Non-pigmented ciliary epithelial cell (primary cell): ENCODE data around the gene BHLHE23.
"Not testable (repeated sequence)": the region's sequence is repeated elsewhere in the genome, so short reads cannot be mapped to it uniquely, and the experiment has no call there.

Source experiments
- DNase-seq: peaks from one replicate; pipeline ENCODE4 v3.0.0-alpha.2; 2010; ENCODE audit warnings: low read depth

BHLHE23 gene

GRCh38 chr20:62960446-62961309, 46.1 kb downstream of the BHLHE23 start:
- DNase-seq: not testable (repeated sequence)

GRCh38 chr20:62959998-62960436, 46.7 kb downstream of the BHLHE23 start:
- DNase-seq: no peak

- DNase-seq: no peak
Measured at GRCh38 chr20:62959101-62959971, 47.4 kb downstream of the BHLHE23 start.

DNA sequence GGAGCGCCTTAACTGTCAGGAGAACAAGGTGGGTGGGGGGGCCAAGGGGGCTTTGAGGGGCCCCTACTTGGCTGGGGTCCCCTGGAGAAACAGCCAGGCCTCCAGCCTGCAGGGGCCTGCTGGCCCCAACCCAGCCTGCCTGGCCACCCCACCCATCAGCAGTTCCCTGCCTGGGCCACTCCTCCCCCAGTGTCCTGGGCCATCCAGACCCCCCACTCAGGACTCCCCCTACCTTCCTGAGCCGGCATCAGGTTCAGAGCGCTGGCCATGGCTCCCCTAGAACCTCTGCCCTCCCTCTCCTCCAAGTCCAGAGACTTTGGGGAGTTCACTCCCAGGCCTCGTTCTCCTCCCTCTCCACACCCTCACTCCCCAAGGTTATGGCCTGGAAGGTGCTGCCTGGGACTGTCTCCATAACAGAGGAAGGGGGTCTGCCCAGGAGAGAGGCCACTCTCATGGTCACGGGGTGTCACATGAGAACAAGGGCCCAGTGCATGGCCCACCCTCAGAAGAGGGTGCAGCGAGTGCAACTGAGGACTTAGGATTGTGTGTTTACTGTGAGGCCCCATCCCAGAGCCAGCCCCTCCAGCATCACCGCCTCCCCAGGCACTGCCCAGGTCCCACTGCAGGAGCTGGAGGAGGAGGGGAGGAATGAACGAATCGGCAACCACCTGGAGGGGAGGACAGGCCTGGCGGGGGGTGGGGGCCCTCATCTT, 48.2 kb downstream of the BHLHE23 start:
- no peak for DNase-seq

DNA sequence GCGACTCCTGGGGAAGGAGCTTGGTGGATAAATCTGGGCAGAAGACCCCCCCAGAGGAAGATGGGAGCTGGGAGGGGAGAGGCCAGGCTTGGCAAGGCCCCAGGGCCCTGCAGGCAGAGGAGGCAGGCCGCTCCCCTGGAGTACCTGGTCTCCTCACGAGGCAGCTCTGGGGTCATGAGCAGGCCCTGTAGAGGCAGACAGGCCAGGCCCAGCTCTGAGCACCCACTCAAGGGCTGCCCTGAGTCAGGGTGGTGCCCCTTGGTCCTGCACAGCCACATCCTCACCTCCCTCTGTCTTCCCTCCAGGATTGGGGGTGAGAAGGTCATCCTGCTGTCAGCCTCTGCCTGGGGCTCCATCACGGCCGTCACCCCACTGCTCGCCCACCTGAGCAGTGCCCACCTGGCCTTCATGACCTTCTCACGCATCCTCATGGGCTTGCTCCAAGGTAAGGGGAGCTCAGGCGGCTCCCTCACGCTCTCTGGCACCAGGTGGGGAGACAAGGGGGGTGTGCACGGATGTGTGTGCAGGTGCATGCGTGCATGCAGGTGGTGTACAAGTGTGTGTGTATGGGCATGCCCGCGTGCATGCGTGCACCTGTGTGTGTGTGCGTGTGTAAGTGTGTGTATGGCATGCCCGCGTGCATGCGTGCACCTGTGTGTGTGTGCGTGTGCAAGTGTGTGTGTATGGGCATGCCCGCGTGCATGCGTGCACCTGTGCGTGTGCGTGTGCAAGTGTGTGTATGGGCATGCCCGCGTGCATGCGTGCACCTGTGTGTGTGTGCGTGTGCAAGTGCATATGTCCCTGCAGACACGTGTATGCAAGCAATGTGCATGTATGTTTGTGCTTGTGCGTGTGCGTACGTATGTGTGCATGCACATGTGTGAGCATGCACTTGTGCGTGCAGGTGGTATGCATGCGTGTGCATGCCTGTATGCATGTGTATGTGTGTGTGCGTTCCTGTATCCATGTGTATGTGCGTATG, 49.3 kb downstream of the BHLHE23 start:
- DNase-seq: no peak

DNA sequence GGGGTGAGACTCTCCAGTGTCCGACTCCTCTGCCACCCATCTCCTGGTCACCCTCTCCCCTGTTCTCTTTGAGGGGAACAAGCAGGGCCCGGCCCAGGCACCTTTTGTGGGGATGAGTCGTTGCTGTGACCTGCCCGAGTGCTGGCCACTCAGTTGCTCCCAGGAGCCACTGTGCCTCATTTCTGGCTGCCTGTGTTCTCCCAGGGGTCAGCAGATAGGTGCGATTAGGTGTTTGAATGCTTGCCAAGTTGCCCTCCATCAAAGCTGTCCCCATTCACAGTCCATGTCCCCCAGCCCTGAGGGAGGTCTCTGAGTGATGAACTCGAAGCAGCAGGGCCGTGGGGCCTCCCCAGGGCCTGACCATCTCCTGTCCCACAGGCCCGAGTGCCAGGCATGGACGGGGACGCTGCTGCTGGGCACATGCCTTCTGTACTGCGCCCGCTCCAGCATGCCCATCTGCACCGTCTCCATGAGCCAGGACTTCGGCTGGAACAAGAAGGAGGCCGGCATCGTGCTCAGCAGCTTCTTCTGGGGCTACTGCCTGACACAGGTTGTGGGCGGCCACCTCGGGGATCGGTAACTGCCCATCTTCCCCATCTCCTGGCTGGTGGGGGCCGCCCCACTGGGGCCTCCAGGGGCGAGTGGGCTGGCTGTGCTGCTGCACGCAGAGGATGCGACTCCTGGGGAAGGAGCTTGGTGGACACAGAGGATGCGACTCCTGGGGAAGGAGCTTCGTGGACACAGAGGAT, 50.2 kb downstream of the BHLHE23 start:
- no peak for DNase-seq
